Right lobe of liver (tissue), 4 donors: ENCODE data around the gene FKBP8.

ENCODE experiments used
- CTCF ChIP-seq, 4 donors: fragments of 200-600 bp in 3 of 4; fragments of 450-650 bp in 1 of 4; IDR thresholded peaks; one replicate each; pipeline versions ENCODE4 v1.5.1 to v1.8.0; 2016 to 2022; ENCODE audit warnings: antibody characterized with exemption in 4 of 4, mild to moderate bottlenecking in 2 of 4
- POLR2A ChIP-seq: fragments of 450-650 bp; IDR thresholded peaks from one replicate; pipeline ENCODE4 v1.6.1; 2017; ENCODE audit warnings: antibody characterized with exemption, mild to moderate bottlenecking
- donor health status: DM: no; HTN: no; CAD: no.
- donor health status: DM: no; HTN: no; CAD: no.
- donor health status: DM: no; HTN: yes; CAD: no.

GRCh38 chr19:18517606-18518005 is 25.8 kb downstream of the FKBP8 start:
- TF ChIP-seq CTCF (IDR thresholded peaks at IDR 0.05) = no peak
- TF ChIP-seq POLR2A = no peak
